ENCODE data around the gene GRIN3B.

- no peak for TF ChIP-seq CTCF (IDR thresholded peaks at IDR 0.05; ENCODE audit: low read depth, low read length)
- TF ChIP-seq EZH2phosphoT487 (IDR thresholded peaks at IDR 0.05; ENCODE audit: low read depth), result no peak
These were observed 12.1 kb upstream of the GRIN3B start for GRCh38 chr19:988081-988480.

Data from OCI-LY3 (cell line).